Measurements from ENCODE around the gene HVCN1.

Gene HVCN1

GRCh38 chr12:110638796-110639195 is 50.1 kb downstream of the HVCN1 start:
- TF ChIP-seq MAX (IDR thresholded peaks at IDR 0.05): no peak
- TF ChIP-seq TCF12 (IDR thresholded peaks at IDR 0.05; ENCODE audit: low read depth): no peak
- no peak for TF ChIP-seq EGR1 (IDR thresholded peaks at IDR 0.05)
- no peak for TF ChIP-seq EP300 (IDR thresholded peaks at IDR 0.05; ENCODE audit: borderline replicate concordance)
- TF ChIP-seq USF1 (IDR thresholded peaks at IDR 0.05): no peak
- no peak for TF ChIP-seq CREB1 (IDR thresholded peaks at IDR 0.05; ENCODE audit: low read depth)
- TF ChIP-seq TEAD4 (IDR thresholded peaks at IDR 0.05): no peak

- no peak for TF ChIP-seq YY1 (IDR thresholded peaks at IDR 0.05; ENCODE audit: low read depth)
These were observed 51.0 kb downstream of the HVCN1 start for GRCh38 chr12:110637869-110638441.

DNA sequence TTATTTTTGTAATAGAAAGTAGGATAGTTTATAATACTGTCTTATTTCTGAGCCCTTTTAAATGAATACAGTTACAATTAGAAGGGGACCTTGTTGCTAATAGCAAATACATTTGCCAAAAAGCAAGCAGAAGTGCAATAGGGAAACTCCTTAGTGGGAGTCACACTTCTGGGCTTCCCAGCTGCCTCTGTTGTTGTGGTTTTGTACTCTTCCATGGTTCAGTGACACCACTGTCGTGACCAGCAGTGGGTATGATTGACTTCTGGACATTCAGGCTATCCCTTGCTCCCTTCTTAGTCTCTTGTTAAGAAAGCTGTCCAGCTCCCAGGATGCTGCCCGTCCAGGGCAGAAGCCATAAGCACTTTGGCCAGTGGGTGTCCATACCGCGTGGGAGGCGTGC is 52.4 kb downstream of the HVCN1 start:
- no peak for TF ChIP-seq TCF12 (IDR thresholded peaks at IDR 0.05; ENCODE audit: low read depth)
- TF ChIP-seq EGR1 (IDR thresholded peaks at IDR 0.05): no peak
- TF ChIP-seq FOXM1 (IDR thresholded peaks at IDR 0.05; ENCODE audit: borderline replicate concordance, low read depth): no peak
- TF ChIP-seq TAF1 (IDR thresholded peaks at IDR 0.05; ENCODE audit: low read depth): no peak
- TF ChIP-seq CREB1 (IDR thresholded peaks at IDR 0.05; ENCODE audit: low read depth): no peak
- no peak for TF ChIP-seq RAD21 (IDR thresholded peaks at IDR 0.05; ENCODE audit: low read depth)
- TF ChIP-seq REST (IDR thresholded peaks at IDR 0.05; ENCODE audit: low read depth): no peak
- TF ChIP-seq USF1 (IDR thresholded peaks at IDR 0.05): no peak
- TF ChIP-seq ZBTB7A (IDR thresholded peaks at IDR 0.05; ENCODE audit: low read depth): no peak

DNA sequence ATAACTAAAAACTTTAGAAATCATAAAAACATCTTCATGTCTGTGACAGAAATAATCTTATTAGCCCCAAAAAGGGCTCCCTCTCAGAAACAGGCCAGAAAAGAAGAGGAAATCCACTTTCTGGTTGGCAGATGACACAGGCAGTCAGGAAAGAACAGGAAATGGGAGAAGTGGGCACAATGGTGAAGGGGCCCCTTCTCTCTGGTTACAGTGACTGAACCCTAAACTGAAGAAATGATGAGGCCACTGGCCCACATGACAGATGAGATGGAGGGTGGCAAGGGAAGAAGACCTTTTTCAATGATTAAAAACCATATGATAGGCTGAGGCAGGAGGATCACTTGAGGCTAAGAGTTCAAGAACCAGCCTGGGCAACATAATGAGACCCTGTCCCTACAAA is 53.9 kb downstream of the HVCN1 start:
- TF ChIP-seq RAD21 (IDR thresholded peaks at IDR 0.05; ENCODE audit: low read depth) (no peak), CREB1 (IDR thresholded peaks at IDR 0.05; ENCODE audit: low read depth) (no peak), MAX (IDR thresholded peaks at IDR 0.05) (no peak)

- no peak for TF ChIP-seq CREB1 (IDR thresholded peaks at IDR 0.05; ENCODE audit: low read depth)
- no peak for TF ChIP-seq EGR1 (IDR thresholded peaks at IDR 0.05)
- TF ChIP-seq NFIC (IDR thresholded peaks at IDR 0.05): no peak
- no peak for TF ChIP-seq CEBPB (IDR thresholded peaks at IDR 0.05)
- TF ChIP-seq MAX (IDR thresholded peaks at IDR 0.05): no peak
- no peak for TF ChIP-seq TAF1 (IDR thresholded peaks at IDR 0.05; ENCODE audit: low read depth)
- TF ChIP-seq REST (IDR thresholded peaks at IDR 0.05; ENCODE audit: low read depth): no peak
- TF ChIP-seq USF1 (IDR thresholded peaks at IDR 0.05): no peak
- no peak for TF ChIP-seq RAD21 (IDR thresholded peaks at IDR 0.05; ENCODE audit: low read depth)
- no peak for TF ChIP-seq EP300 (IDR thresholded peaks at IDR 0.05; ENCODE audit: borderline replicate concordance)
- no peak for TF ChIP-seq TEAD4 (IDR thresholded peaks at IDR 0.05)
- TF ChIP-seq FOXM1 (IDR thresholded peaks at IDR 0.05; ENCODE audit: borderline replicate concordance, low read depth): no peak
These were observed 61.3 kb downstream of the HVCN1 start for GRCh38 chr12:110627500-110628195.

GRCh38 chr12:110622582-110622981 is 66.3 kb downstream of the HVCN1 start:
- TF ChIP-seq EGR1 (IDR thresholded peaks at IDR 0.05) (no peak), CREB1 (IDR thresholded peaks at IDR 0.05; ENCODE audit: low read depth) (no peak), ZBTB7A (IDR thresholded peaks at IDR 0.05; ENCODE audit: low read depth) (no peak), TAF1 (IDR thresholded peaks at IDR 0.05; ENCODE audit: low read depth) (no peak), USF1 (IDR thresholded peaks at IDR 0.05) (no peak), EP300 (IDR thresholded peaks at IDR 0.05; ENCODE audit: borderline replicate concordance) (no peak), TEAD4 (IDR thresholded peaks at IDR 0.05) (no peak), YY1 (IDR thresholded peaks at IDR 0.05; ENCODE audit: low read depth) (no peak), RAD21 (IDR thresholded peaks at IDR 0.05; ENCODE audit: low read depth) (no peak), TCF12 (IDR thresholded peaks at IDR 0.05; ENCODE audit: low read depth) (no peak), NFIC (IDR thresholded peaks at IDR 0.05) (no peak), REST (IDR thresholded peaks at IDR 0.05; ENCODE audit: low read depth) (no peak), CEBPB (IDR thresholded peaks at IDR 0.05) (no peak), FOXM1 (IDR thresholded peaks at IDR 0.05; ENCODE audit: borderline replicate concordance, low read depth) (no peak), MAX (IDR thresholded peaks at IDR 0.05) (no peak)

All from Ishikawa (cell line).